K562 (cell line): ENCODE data around the gene MID2. TPM values are rescaled to one million over a fixed set of nuclear protein-coding genes. Genes with fewer than 3 reads are reported as not detected.

ENCODE experiments used
- ATAC-seq: fragments of 200-7000 bp; cut with Tn5 transposase; 3 replicates; pipeline ENCODE4 v1.9.1; 2020; ENCODE audit warnings: moderate library complexity
- BruUV-seq: library from RNA; stranded (reverse); fragments of 400-500 nt; replicated peaks from 2 replicates; lab custom pipeline; 2021; lab: Mats Ljungman, UMichigan
- CTCF ChIA-PET: fragments of 300-600 bp; formaldehyde crosslinking; extraction: SDS; loops from one replicate; lab custom pipeline; 2021; ENCODE audit warnings: low intra/inter-chr PET ratio; lab: Yijun Ruan, JAX
- POLR2A ChIA-PET: fragments of 300-600, 350-650 bp; sonication (Branson Sonifier 250); formaldehyde crosslinking; extraction: SDS; loops from one replicate; lab custom pipeline; 2021; ENCODE audit warnings: antibody characterized with exemption, inconsistent platforms; lab: Yijun Ruan, JAX
- DNase-seq, 4 experiments: peaks; one replicate each; pipeline versions ENCODE4 v3.0.0 to v3.0.0-alpha.2; 2011 to 2018; ENCODE audit warnings: low spot score in 3 of 4, mixed read lengths in 3 of 4; ENCODE audit errors: extremely low read depth in 1 of 4
- FAIRE-seq: peaks from 2 replicates; lab custom pipeline; 2011; peaks lifted over from hg19 to GRCh38; lab: Jason Lieb, UNC
- H2AFZ ChIP-seq: 2 replicates; pipeline ENCODE4 v1.6.0; 2011; ENCODE audit warnings: low read depth, low read length, control low read depth, inconsistent platforms
- H3K27ac ChIP-seq: fragments of 200-600 bp; 3 replicates; pipeline ENCODE4 v1.8.0; 2011; ENCODE audit warnings: low read depth, mild to moderate bottlenecking, control low read depth, inconsistent platforms, low read length, moderate library complexity, mixed read lengths; ENCODE audit errors: extremely low read depth
- H3K27me3 ChIP-seq, 2 experiments: fragments of 300-600 bp in 1 of 2; 2 replicates in 1 of 2; 3 replicates in 1 of 2; pipeline versions ENCODE4 v1.6.0 to v1.8.0; 2011; ENCODE audit warnings: inconsistent platforms in 2 of 2, low read length in 2 of 2, mild to moderate bottlenecking in 1 of 2, mixed read lengths in 1 of 2, moderate library complexity in 1 of 2; ENCODE audit not compliant: control insufficient read depth in 2 of 2, insufficient read depth in 2 of 2
- H3K36me3 ChIP-seq: fragments of 300-600 bp; 3 replicates; pipeline ENCODE4 v1.8.0; 2011; ENCODE audit warnings: mild to moderate bottlenecking, low read length, inconsistent platforms; ENCODE audit not compliant: control insufficient read depth, insufficient read depth
- H3K4me1 ChIP-seq, 2 experiments: fragments of 200-600 bp in 1 of 2; replicated peaks in 1 of 2; 2 replicates in 1 of 2; 3 replicates in 1 of 2; pipeline versions ENCODE4 v1.5.1 to v1.8.0; 2011; ENCODE audit warnings: inconsistent platforms in 2 of 2, low read length in 2 of 2, mild to moderate bottlenecking in 1 of 2, mixed read lengths in 1 of 2, moderate library complexity in 1 of 2; ENCODE audit not compliant: control insufficient read depth in 2 of 2, insufficient read depth in 2 of 2
- H3K4me2 ChIP-seq: 2 replicates; pipeline ENCODE4 v1.6.1; 2011; ENCODE audit warnings: low read length, control low read depth, inconsistent platforms, mixed read lengths; ENCODE audit not compliant: insufficient read depth
- H3K4me3 ChIP-seq: fragments of 200-600 bp; sonication (generic), shearing (Covaris generic); 2 replicates; pipeline ENCODE4 v1.5.1; 2016; ENCODE audit warnings: control low read depth, inconsistent platforms
- H3K79me2 ChIP-seq: fragments of 200-600 bp; 3 replicates; pipeline ENCODE4 v1.8.0; 2011; ENCODE audit warnings: low read length, inconsistent platforms; ENCODE audit not compliant: control insufficient read depth, insufficient read depth
- H3K9ac ChIP-seq, 2 experiments: 2 replicates each; pipeline versions ENCODE4 v1.6.0 to v1.6.1; 2011; ENCODE audit warnings: low read depth in 2 of 2, low read length in 2 of 2, control low read depth in 1 of 2, inconsistent platforms in 1 of 2, mild to moderate bottlenecking in 1 of 2, mixed read lengths in 1 of 2; ENCODE audit not compliant: insufficient read depth in 1 of 2
- H3K9me1 ChIP-seq: one replicate; pipeline ENCODE4 v1.6.0; 2011; ENCODE audit warnings: inconsistent platforms, mild to moderate bottlenecking, low read length, moderate library complexity; ENCODE audit not compliant: control insufficient read depth, insufficient read depth
- H3K9me3 ChIP-seq: replicated peaks from 2 replicates; pipeline ENCODE4 v1.5.1; 2011; ENCODE audit warnings: low read depth, low read length, inconsistent platforms; ENCODE audit not compliant: control insufficient read depth, insufficient read depth
- H4K20me1 ChIP-seq: replicated peaks from 2 replicates; pipeline ENCODE4 v1.6.1; 2011; ENCODE audit warnings: low read length, inconsistent platforms, mixed read lengths; ENCODE audit not compliant: control insufficient read depth, insufficient read depth
- GATA2 ChIP-seq: sonication (generic); formaldehyde crosslinking; IDR thresholded peaks from 2 replicates; pipeline ENCODE4 v1.4.0; 2020; ENCODE audit warnings: mild to moderate bottlenecking, missing genetic modification reagents
- SAP30 ChIP-seq: fragments of 200-600 bp; sonication (generic); IDR thresholded peaks from 2 replicates; pipeline ENCODE4 v1.6.1; 2012; ENCODE audit warnings: borderline replicate concordance, low read depth, mild to moderate bottlenecking, moderate library complexity, low read length, control low read depth, inconsistent platforms; ENCODE audit not compliant: insufficient read depth, poor library complexity, severe bottlenecking
- SMARCE1 ChIP-seq: fragments of 450-650 bp; IDR thresholded peaks from 2 replicates; pipeline ENCODE4 v1.7.1; 2016; ENCODE audit warnings: mild to moderate bottlenecking
- TAF7 ChIP-seq: fragments of 450-650 bp; IDR thresholded peaks from 2 replicates; pipeline ENCODE4 v1.6.1; 2016; ENCODE audit warnings: missing genetic modification characterization, missing compliant biosample characterization
- ZKSCAN3 ChIP-seq: fragments of 250-450 bp; sonication (Bioruptor Pico); IDR thresholded peaks from 2 replicates; pipeline ENCODE4 v1.4.0; 2020
- WGBS: fragments of 100-300 bp; shearing (Covaris generic); methylation state at CpG from one replicate; pipeline ENCODE4 v1.1.6; 2016; ENCODE audit warnings: low coverage, mixed read lengths; ENCODE audit not compliant: insufficient coverage; ENCODE audit errors: missing lambda C conversion rate; 5-methylcytosine and 5-hydroxymethylcytosine counted together
- in situ Hi-C: fragments of 300-500 bp; cut with MboI; formaldehyde crosslinking; loops from 4 replicates; pipeline ENCODE4 v1.15.0; 2018; ENCODE audit warnings: inconsistent platforms, mixed read lengths
- intact Hi-C: fragments of 100-400 bp; cut with micrococcal nuclease; formaldehyde crosslinking; loops from 2 replicates; pipeline ENCODE4 v1.14.2; 2022
- polyA plus RNA-seq, 8 experiments: library from polyadenylated mRNA; depleted of rRNA in 4 of 8; stranded (reverse) in 5 of 8; unstranded in 3 of 8; fragments of >200 nt; fragmentation: Nextera tagmentation in 2 of 8; fragmentation: Illumina TruSeq in 1 of 8; extraction: Ambion mirVana in 2 of 8; extraction: Trizol in 1 of 8; gene quantifications; 2 replicates each; pipeline versions ENCODE4 v1.2.1 to v1.2.3, GENCODE V29; 2011 to 2014; ENCODE audit warnings: inconsistent platforms in 1 of 8, missing spikeins in 1 of 8
- total RNA-seq, 7 experiments: library from RNA; depleted of rRNA in 6 of 7; stranded (reverse); fragments of >200 nt in 6 of 7; fragmentation: Illumina TruSeq in 2 of 7; extraction: Trizol in 2 of 7; gene quantifications; 2 replicates each; pipeline versions ENCODE4 v1.2.1 to v1.2.3, GENCODE V29; 2011 to 2021; ENCODE audit warnings: low replicate concordance in 1 of 7

The MID2 gene
- total and polyA plus RNA-seq, 9 of the 15 experiments (the other 6 are each of a cell fraction or from before 2014, with no cell fraction given): 0.07 TPM; not detected in 8

DNA sequence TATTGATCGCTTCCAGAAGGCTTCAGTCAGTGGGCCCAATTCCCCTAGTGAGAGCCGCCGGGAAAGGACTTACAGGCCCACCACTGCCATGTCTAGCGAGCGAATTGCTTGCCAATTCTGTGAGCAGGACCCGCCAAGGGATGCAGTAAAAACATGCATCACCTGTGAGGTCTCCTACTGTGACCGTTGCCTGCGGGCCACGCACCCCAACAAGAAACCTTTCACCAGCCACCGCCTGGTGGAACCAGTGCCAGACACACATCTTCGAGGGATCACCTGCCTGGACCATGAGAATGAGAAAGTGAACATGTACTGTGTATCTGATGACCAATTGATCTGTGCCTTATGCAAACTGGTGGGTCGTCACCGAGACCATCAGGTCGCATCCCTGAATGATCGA lies 15.3 kb downstream of the MID2 start:
- ChIA-PET CTCF (interaction anchor here (0.5 kb wide), 1 partner anchor 168 kb away, joined by 3 read pairs; no protein-coding TSS in a partner anchor), POLR2A (no interaction called here)
- no peaks in the 10 kb centered on the region for H3K79me2 ChIP-seq
- H3K36me3 ChIP-seq: no peaks in the 10 kb centered on the region
- in situ Hi-C loops: no loop called here
- H3K4me3 ChIP-seq: no peak overlapping the region
- H2AFZ ChIP-seq: no peak overlapping the region
- BruUV-seq: no TSS peak
- ATAC-seq: no peak
- WGBS: 0% methylated on average over 15 of the region's 15 CpGs
- no peaks in the 10 kb centered on the region for H3K4me1 ChIP-seq
- H3K9ac ChIP-seq: no peak overlapping the region
- H4K20me1 ChIP-seq: no peaks in the 10 kb centered on the region
- TF ChIP-seq SAP30 (no peak), TAF7 (no peak), ZKSCAN3 (CRISPR knock-in tag) (no peak), GATA2 (CRISPR knock-in tag) (no peak), SMARCE1 (no peak)
- no peaks in the 10 kb centered on the region for H3K9me1 ChIP-seq
- intact Hi-C loops: no loop called here
- H3K27me3 ChIP-seq: peaks cover 2 to 10% of the 10 kb centered on the region in 2 experiments; a peak in 3 of 5 replicates
- DNase-seq: no peak
- H3K27ac ChIP-seq: no peak overlapping the region
- no peak overlapping the region for H3K4me2 ChIP-seq
- H3K9me3 ChIP-seq: no peaks in the 10 kb centered on the region
- no peak for FAIRE-seq
